ENCODE data around the gene MTR.

- TF ChIP-seq CTCF (IDR thresholded peaks at IDR 0.05 in 2 of 3, conservative IDR thresholded peaks at IDR 0.05 in 1 of 3; ENCODE audit: borderline replicate concordance in 1 of 3, insufficient read depth in 1 of 3, low read depth in 2 of 3, low read length in 2 of 3) (no peak), POLR2A (IDR thresholded peaks at IDR 0.05; ENCODE audit: borderline replicate concordance, extremely low read depth, insufficient read depth, insufficient read length) (no peak), ZFX (IDR thresholded peaks at IDR 0.05) (no peak; the same call in 1 of the 2 replicates), POLR2AphosphoS5 (IDR thresholded peaks at IDR 0.05; ENCODE audit: low read depth, low read length) (no peak), SP1 (IDR thresholded peaks at IDR 0.05; ENCODE audit: low read depth) (no peak), YY1 (IDR thresholded peaks at IDR 0.05; ENCODE audit: extremely low read depth, insufficient replicate concordance, low read depth, low read length) (no peak), CEBPB (IDR thresholded peaks at IDR 0.05; ENCODE audit: low read depth) (no peak), EZH2phosphoT487 (IDR thresholded peaks at IDR 0.05; ENCODE audit: borderline replicate concordance) (no peak)
These were observed 920 bp downstream of the MTR start for GRCh38 chr1:236795757-236796667.

Measured in HCT116 (cell line).